H9 (cell line): ENCODE results near the gene PCGF2. TPM values are rescaled to one million over a fixed set of nuclear protein-coding genes. Genes with fewer than 3 reads are reported as not detected.

Source experiments
- DNase-seq: peaks from one replicate; pipeline ENCODE4 v3.0.0-alpha.2; 2017
- H2AFZ ChIP-seq: one replicate; pipeline ENCODE4 v1.6.1; 2013; ENCODE audit warnings: mild to moderate bottlenecking, low read length, control low read depth, moderate library complexity
- H2AK5ac ChIP-seq: 2 replicates; pipeline ENCODE4 v1.6.1; 2013; ENCODE audit warnings: low read length, control low read depth, mixed read lengths; ENCODE audit not compliant: insufficient read length
- H2BK120ac ChIP-seq: one replicate; pipeline ENCODE4 v1.6.1; 2013; ENCODE audit warnings: low read depth, mild to moderate bottlenecking, low read length, control low read depth, inconsistent platforms; ENCODE audit not compliant: poor library complexity, severe bottlenecking
- H2BK12ac ChIP-seq: 2 replicates; pipeline ENCODE4 v1.6.1; 2013; ENCODE audit warnings: low read length, control low read depth, mixed read lengths, low read depth; ENCODE audit not compliant: insufficient read length
- H2BK15ac ChIP-seq: 2 replicates; pipeline ENCODE4 v1.6.1; 2013; ENCODE audit warnings: low read depth, low read length, control low read depth
- H2BK20ac ChIP-seq: one replicate; pipeline ENCODE4 v1.6.1; 2013; ENCODE audit warnings: low read depth, mild to moderate bottlenecking, low read length, control low read depth, inconsistent platforms; ENCODE audit not compliant: poor library complexity, severe bottlenecking
- H2BK5ac ChIP-seq: 2 replicates; pipeline ENCODE4 v1.6.1; 2013; ENCODE audit warnings: low read length, control low read depth, mixed read lengths; ENCODE audit not compliant: insufficient read length
- H3K14ac ChIP-seq: 2 replicates; pipeline ENCODE4 v1.6.1; 2013; ENCODE audit warnings: low read length, control low read depth; ENCODE audit not compliant: insufficient read depth
- H3K18ac ChIP-seq: 2 replicates; pipeline ENCODE4 v1.6.1; 2013; ENCODE audit warnings: low read depth, mild to moderate bottlenecking, mixed read lengths, low read length, control low read depth; ENCODE audit not compliant: insufficient read length
- H3K23ac ChIP-seq: 2 replicates; pipeline ENCODE4 v1.6.1; 2013; ENCODE audit warnings: low read length, control low read depth, mixed read lengths, low read depth; ENCODE audit not compliant: insufficient read length
- H3K23me2 ChIP-seq: 2 replicates; pipeline ENCODE4 v1.6.1; 2013; ENCODE audit warnings: low read depth, mild to moderate bottlenecking, mixed read lengths, low read length, control low read depth; ENCODE audit not compliant: insufficient read length, poor library complexity, severe bottlenecking
- H3K27ac ChIP-seq: 2 replicates; pipeline ENCODE4 v1.5.1; 2013; ENCODE audit warnings: low read length, control low read depth, mixed read lengths, low read depth; ENCODE audit not compliant: insufficient read length
- H3K27me3 ChIP-seq: 2 replicates; pipeline ENCODE4 v1.6.1; 2013; ENCODE audit warnings: low read length, control low read depth, inconsistent platforms; ENCODE audit not compliant: insufficient read depth
- H3K4ac ChIP-seq: 2 replicates; pipeline ENCODE4 v1.6.1; 2013; ENCODE audit warnings: low read depth, mild to moderate bottlenecking, control low read depth, inconsistent platforms, low read length, moderate library complexity
- H3K4me1 ChIP-seq: 2 replicates; pipeline ENCODE4 v1.6.1; 2013; ENCODE audit warnings: low read length, control low read depth, inconsistent platforms; ENCODE audit not compliant: insufficient read depth
- H3K4me2 ChIP-seq: 2 replicates; pipeline ENCODE4 v1.6.1; 2013; ENCODE audit warnings: low read length, control low read depth, mixed read lengths; ENCODE audit not compliant: insufficient read length, insufficient read depth
- H3K56ac ChIP-seq: 2 replicates; pipeline ENCODE4 v1.6.1; 2013; ENCODE audit warnings: low read depth, mild to moderate bottlenecking, mixed read lengths, low read length, control low read depth; ENCODE audit not compliant: insufficient read length
- H3K79me1 ChIP-seq: 2 replicates; pipeline ENCODE4 v1.6.1; 2013; ENCODE audit warnings: low read depth, mild to moderate bottlenecking, moderate library complexity, low read length, control low read depth, inconsistent platforms; ENCODE audit not compliant: insufficient read depth, poor library complexity, severe bottlenecking
- H3K79me2 ChIP-seq: 2 replicates; pipeline ENCODE4 v1.6.1; 2013; ENCODE audit warnings: low read length, control low read depth, inconsistent platforms; ENCODE audit not compliant: insufficient read depth
- H3K9ac ChIP-seq: 2 replicates; pipeline ENCODE4 v1.6.1; 2013; ENCODE audit warnings: low read length, control low read depth, mixed read lengths; ENCODE audit not compliant: insufficient read length; ENCODE audit errors: extremely low read depth
- H3K9me3 ChIP-seq: one replicate; pipeline ENCODE4 v1.6.1; 2013; ENCODE audit warnings: low read depth, low read length, inconsistent platforms; ENCODE audit not compliant: control insufficient read depth
- H3T11ph ChIP-seq: one replicate; pipeline ENCODE4 v1.6.1; 2013; ENCODE audit warnings: mild to moderate bottlenecking, low read length, control low read depth, inconsistent platforms
- H4K20me1 ChIP-seq: one replicate; pipeline ENCODE4 v1.6.1; 2013; ENCODE audit not compliant: control insufficient read depth, insufficient read length, insufficient read depth
- H4K5ac ChIP-seq: 2 replicates; pipeline ENCODE4 v1.6.1; 2013; ENCODE audit warnings: low read depth, mild to moderate bottlenecking, mixed read lengths, low read length, control low read depth; ENCODE audit not compliant: insufficient read length
- H4K8ac ChIP-seq: replicated peaks from 2 replicates; pipeline ENCODE4 v1.6.1; 2013; ENCODE audit warnings: low read length, control low read depth, mixed read lengths, low read depth; ENCODE audit not compliant: insufficient read length
- H4K91ac ChIP-seq: 2 replicates; pipeline ENCODE4 v1.6.1; 2013; ENCODE audit warnings: low read depth, mild to moderate bottlenecking, moderate library complexity, mixed read lengths, low read length, control low read depth; ENCODE audit not compliant: insufficient read length
- H3K27ac Mint-ChIP-seq, 3 experiments: 2 replicates in 2 of 3; 3 replicates in 1 of 3; pipeline ENCODE4 v1.8.0; 2020 to 2021; ENCODE audit warnings: mixed read lengths in 3 of 3, mild to moderate bottlenecking in 1 of 3, moderate library complexity in 1 of 3
- H3K27me3 Mint-ChIP-seq: 2 replicates; pipeline ENCODE4 v1.8.0; 2021; ENCODE audit warnings: low read depth, mild to moderate bottlenecking, moderate library complexity, mixed read lengths
- H3K36me3 Mint-ChIP-seq, 3 experiments: 2 replicates in 2 of 3; 3 replicates in 1 of 3; pipeline ENCODE4 v1.8.0; 2020 to 2021; ENCODE audit warnings: low read depth in 3 of 3, mixed read lengths in 3 of 3; ENCODE audit not compliant: insufficient read depth in 1 of 3
- H3K4me1 Mint-ChIP-seq, 2 experiments: 2 replicates each; pipeline ENCODE4 v1.8.0; 2020; ENCODE audit warnings: mixed read lengths in 2 of 2
- H3K4me3 Mint-ChIP-seq, 2 experiments: 2 replicates in 1 of 2; 3 replicates in 1 of 2; pipeline ENCODE4 v1.8.0; 2020 to 2021; ENCODE audit warnings: mild to moderate bottlenecking in 2 of 2, mixed read lengths in 2 of 2, moderate library complexity in 1 of 2
- H3K9me3 Mint-ChIP-seq, 2 experiments: 2 replicates in 1 of 2; 3 replicates in 1 of 2; pipeline ENCODE4 v1.8.0; 2020; ENCODE audit warnings: mild to moderate bottlenecking in 2 of 2, mixed read lengths in 2 of 2, moderate library complexity in 1 of 2
- WGBS: extraction: QIAGEN DNeasy Blood & Tissue Kit; methylation state at CpG from one replicate; pipeline ENCODE4 v1.1.7; 2013; ENCODE audit warnings: missing lambda C conversion rate, low lambda C conversion rate, mixed read lengths; ENCODE audit not compliant: insufficient read length; ENCODE audit errors: extremely low coverage; 5-methylcytosine and 5-hydroxymethylcytosine counted together
- total RNA-seq: library from RNA; stranded (reverse); gene quantifications from 2 replicates; pipeline ENCODE4 v1.2.1, GENCODE V29; 2021
- TF ChIP-seq, protein P1 (sequence below): fragments of 200-600 bp; sonication (generic); conservative IDR thresholded peaks from 3 replicates; pipeline ENCODE4 v1.8.0; 2021; ENCODE audit warnings: antibody characterized with exemption, mild to moderate bottlenecking

The PCGF2 gene
- total RNA-seq, 1 experiment from 2014 or later: 106 TPM

DNA sequence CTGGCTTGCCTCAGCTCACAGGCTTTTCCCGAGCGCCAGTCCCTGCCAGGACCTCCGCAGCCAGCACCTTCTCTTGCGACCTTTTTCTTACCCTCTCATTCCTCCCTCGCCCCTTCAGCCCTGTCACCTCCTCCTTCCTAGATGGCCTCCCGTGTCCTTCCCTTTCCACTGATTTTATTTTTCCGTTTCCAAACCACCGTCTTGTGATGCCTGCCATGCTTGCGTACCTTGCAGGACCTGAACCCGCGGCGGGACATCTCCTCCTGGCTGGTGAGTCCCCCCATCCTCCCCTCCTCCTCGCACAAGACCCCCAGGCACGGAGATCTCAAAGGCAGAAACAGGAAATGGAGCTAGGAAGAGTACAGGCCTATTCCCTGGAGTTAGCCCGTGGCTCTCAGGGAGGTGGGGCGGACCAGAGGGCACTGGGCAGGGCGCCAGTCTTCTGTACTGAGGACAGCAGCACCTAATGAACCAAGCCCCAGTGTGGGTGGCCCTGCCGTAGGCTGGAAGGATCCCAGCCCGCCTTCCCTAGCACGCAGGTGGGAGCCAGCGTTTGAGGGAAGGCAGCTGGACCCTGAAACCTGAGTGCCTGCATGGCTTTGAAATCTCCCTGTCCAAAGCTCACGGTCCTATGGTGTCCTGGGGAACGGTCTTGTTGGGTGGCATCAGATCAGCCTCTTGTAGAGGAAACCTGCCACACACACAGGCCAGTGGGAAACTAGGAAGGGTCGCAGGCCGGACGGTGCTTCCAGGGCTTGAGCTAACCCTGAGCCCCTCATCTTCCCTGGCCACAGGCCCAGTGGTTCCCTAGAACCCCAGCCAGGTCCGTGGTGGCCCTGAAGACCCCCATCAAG, 17.4 kb downstream of the PCGF2 start:
- peak; percentile 76 for DNase-seq
- H3K9me3 ChIP-seq: no peaks in the 10 kb centered on the region
- H3K23me2 ChIP-seq: peaks cover 5% of the 10 kb centered on the region
- H2AFZ ChIP-seq: no peak overlapping the region
- H2BK12ac ChIP-seq: no peak overlapping the region
- no peak overlapping the region for H3K27ac ChIP-seq
- peak overlapping the region; percentile 82 for H3K4me2 ChIP-seq
- no peak overlapping the region for H3T11ph ChIP-seq
- no peak overlapping the region for H2AK5ac ChIP-seq
- Mint-ChIP-seq H3K27ac (peak overlapping the region; percentile 76 to 83 (median 80); a peak in 6 of 7 replicates), H3K4me1 (peaks cover 20 to 39% of the 10 kb centered on the region in 2 experiments), H3K27me3 (peaks cover 32% of the 10 kb centered on the region), H3K4me3 (peak overlapping the region; percentile 82 to 96), H3K36me3 (peaks cover 3 to 29% (median 28%) of the 10 kb centered on the region in 3 experiments; a peak in 6 of 7 replicates), H3K9me3 (no peaks in the 10 kb centered on the region; a peak in 1 of 5 replicates)
- no peak overlapping the region for H4K91ac ChIP-seq
- no peak overlapping the region for H2BK120ac ChIP-seq
- H3K9ac ChIP-seq: peak overlapping the region; percentile 50
- no peaks in the 10 kb centered on the region for H3K79me2 ChIP-seq
- no peak overlapping the region for H2BK20ac ChIP-seq
- WGBS: no CpG with 5 or more reads among the region's 27 CpGs
- no peaks in the 10 kb centered on the region for H3K79me1 ChIP-seq
- no peak overlapping the region for H4K8ac ChIP-seq
- peaks cover 5% of the 10 kb centered on the region; the same call in 1 of the 2 replicates for H3K27me3 ChIP-seq
- TF ChIP-seq, protein P1, sequence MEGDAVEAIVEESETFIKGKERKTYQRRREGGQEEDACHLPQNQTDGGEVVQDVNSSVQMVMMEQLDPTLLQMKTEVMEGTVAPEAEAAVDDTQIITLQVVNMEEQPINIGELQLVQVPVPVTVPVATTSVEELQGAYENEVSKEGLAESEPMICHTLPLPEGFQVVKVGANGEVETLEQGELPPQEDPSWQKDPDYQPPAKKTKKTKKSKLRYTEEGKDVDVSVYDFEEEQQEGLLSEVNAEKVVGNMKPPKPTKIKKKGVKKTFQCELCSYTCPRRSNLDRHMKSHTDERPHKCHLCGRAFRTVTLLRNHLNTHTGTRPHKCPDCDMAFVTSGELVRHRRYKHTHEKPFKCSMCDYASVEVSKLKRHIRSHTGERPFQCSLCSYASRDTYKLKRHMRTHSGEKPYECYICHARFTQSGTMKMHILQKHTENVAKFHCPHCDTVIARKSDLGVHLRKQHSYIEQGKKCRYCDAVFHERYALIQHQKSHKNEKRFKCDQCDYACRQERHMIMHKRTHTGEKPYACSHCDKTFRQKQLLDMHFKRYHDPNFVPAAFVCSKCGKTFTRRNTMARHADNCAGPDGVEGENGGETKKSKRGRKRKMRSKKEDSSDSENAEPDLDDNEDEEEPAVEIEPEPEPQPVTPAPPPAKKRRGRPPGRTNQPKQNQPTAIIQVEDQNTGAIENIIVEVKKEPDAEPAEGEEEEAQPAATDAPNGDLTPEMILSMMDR: no peak
- peaks cover 2% of the 10 kb centered on the region; the same call in 1 of the 2 replicates for H3K4me1 ChIP-seq
- H2BK15ac ChIP-seq: no peak overlapping the region
- H3K4ac ChIP-seq: no peak overlapping the region
- no peak overlapping the region for H3K23ac ChIP-seq
- no peak overlapping the region for H3K18ac ChIP-seq
- no peak overlapping the region for H4K5ac ChIP-seq
- no peak overlapping the region for H3K56ac ChIP-seq
- H4K20me1 ChIP-seq: no peaks in the 10 kb centered on the region
- H2BK5ac ChIP-seq: no peak overlapping the region
- H3K14ac ChIP-seq: no peak overlapping the region
